SU-DHL-6 (cell line): ENCODE results near the gene IL4I1.

Experiments used
- H2AFZ ChIP-seq: fragments of 200-600 bp; sonication (generic); 2 replicates; pipeline ENCODE4 v1.6.1; 2014; ENCODE audit warnings: low read depth, mild to moderate bottlenecking, moderate library complexity, mixed read lengths, antibody characterized with exemption, low read length; ENCODE audit not compliant: severe bottlenecking
- H3F3A ChIP-seq: fragments of 200-600 bp; shearing (Covaris generic); 2 replicates; pipeline ENCODE4 v1.6.0; 2016; ENCODE audit warnings: antibody characterized with exemption, mild to moderate bottlenecking; ENCODE audit not compliant: insufficient read depth
- H3K27ac ChIP-seq: fragments of 200-600 bp; sonication (generic); 2 replicates; pipeline ENCODE4 v1.5.1; 2016; ENCODE audit warnings: low read depth, mild to moderate bottlenecking, low read length, moderate library complexity, mixed read lengths
- H3K27me3 ChIP-seq: fragments of 200-600 bp; sonication (generic), shearing (Covaris generic); 2 replicates; pipeline ENCODE4 v1.6.0; 2014; ENCODE audit warnings: mild to moderate bottlenecking, low read length
- H3K36me3 ChIP-seq: fragments of 200-600 bp; sonication (generic); 2 replicates; pipeline ENCODE4 v1.6.1; 2014; ENCODE audit warnings: mild to moderate bottlenecking, low read length, mixed read lengths
- H3K4me2 ChIP-seq: fragments of 300-600, 200-600 bp; shearing (Covaris generic), sonication (generic); 2 replicates; pipeline ENCODE4 v1.6.0; 2014; ENCODE audit warnings: low read length, low read depth, mild to moderate bottlenecking; ENCODE audit not compliant: poor library complexity, severe bottlenecking
- H3K4me3 ChIP-seq: fragments of 200-600 bp; sonication (generic); 2 replicates; pipeline ENCODE4 v1.5.1; 2014; ENCODE audit warnings: antibody characterized with exemption, low read length, mild to moderate bottlenecking, mixed read lengths; ENCODE audit not compliant: insufficient read depth, poor library complexity, severe bottlenecking
- H3K79me2 ChIP-seq: fragments of 200-600 bp; sonication (generic); 2 replicates; pipeline ENCODE4 v1.6.1; 2014; ENCODE audit warnings: mild to moderate bottlenecking, low read length, moderate library complexity; ENCODE audit not compliant: insufficient read depth
- H3K9ac ChIP-seq: fragments of 200-600 bp; sonication (generic); 2 replicates; pipeline ENCODE4 v1.7.0; 2014; ENCODE audit warnings: mild to moderate bottlenecking, low read length
- H3K9me2 ChIP-seq: fragments of 200-600 bp; sonication (generic); replicated peaks from 2 replicates; pipeline ENCODE4 v1.6.1; 2014; ENCODE audit warnings: low read length; ENCODE audit not compliant: insufficient read depth
- H3K9me3 ChIP-seq: fragments of 200-600 bp; sonication (generic); 2 replicates; pipeline ENCODE4 v1.6.1; 2014; ENCODE audit warnings: low read length, mixed read lengths; ENCODE audit not compliant: insufficient read depth
- H4K20me1 ChIP-seq: fragments of 200-600 bp; sonication (generic); 2 replicates; pipeline ENCODE4 v1.6.1; 2014; ENCODE audit warnings: low read depth, mild to moderate bottlenecking, antibody characterized with exemption, low read length, moderate library complexity, mixed read lengths
- CTCF ChIP-seq: fragments of 200-600 bp; sonication (generic); IDR thresholded peaks from one replicate; pipeline ENCODE4 v1.5.1; 2017; ENCODE audit warnings: antibody characterized with exemption, mild to moderate bottlenecking, low read length, moderate library complexity; ENCODE audit not compliant: insufficient read depth, poor library complexity, severe bottlenecking
- EZH2phosphoT487 ChIP-seq: fragments of 200-600 bp; sonication (generic), shearing (Covaris generic); conservative IDR thresholded peaks from 2 replicates; pipeline ENCODE4 v1.6.1; 2018; ENCODE audit warnings: mild to moderate bottlenecking, antibody characterized with exemption, low read length, moderate library complexity, mixed read lengths

IL4I1 gene

GRCh38 chr19:49879243-49879963 is 17.3 kb downstream of the IL4I1 start:
- no peaks in the 10 kb centered on the region for H4K20me1 ChIP-seq

GRCh38 chr19:49878744-49879070 is 18.0 kb downstream of the IL4I1 start:
- TF ChIP-seq EZH2phosphoT487 = no peak
- TF ChIP-seq CTCF = no peak
- Histone ChIP-seq H3K4me2 (peak overlapping the region; percentile 67), H3K4me3 (peak overlapping the region; percentile 89), H3F3A (no peaks in the 10 kb centered on the region), H3K27ac (no peak overlapping the region), H3K79me2 (peaks cover 9% of the 10 kb centered on the region; the same call in 1 of the 2 replicates), H3K36me3 (peaks cover 8% of the 10 kb centered on the region; the same call in 1 of the 2 replicates), H2AFZ (no peak overlapping the region), H3K9me3 (no peaks in the 10 kb centered on the region), H4K20me1 (no peaks in the 10 kb centered on the region), H3K9ac (peak overlapping the region; percentile 94), H3K9me2 (no peaks in the 10 kb centered on the region), H3K27me3 (no peaks in the 10 kb centered on the region)

More at GRCh38 chr19:49879243-49879963, 17.3 kb downstream of the IL4I1 start:
- Histone ChIP-seq H3K27me3 (no peaks in the 10 kb centered on the region), H3K79me2 (peaks cover 9% of the 10 kb centered on the region; the same call in 1 of the 2 replicates), H3K4me3 (no peak overlapping the region), H3K9ac (no peak overlapping the region), H3K36me3 (peaks cover 8% of the 10 kb centered on the region; the same call in 1 of the 2 replicates), H3K27ac (no peak overlapping the region), H3K9me2 (no peaks in the 10 kb centered on the region), H3K9me3 (no peaks in the 10 kb centered on the region), H3F3A (no peaks in the 10 kb centered on the region), H3K4me2 (peak overlapping the region; percentile 67), H2AFZ (no peak overlapping the region)
- no peak for TF ChIP-seq CTCF
- no peak for TF ChIP-seq EZH2phosphoT487

GRCh38 chr19:49877879-49878743 is 18.6 kb downstream of the IL4I1 start:
- H4K20me1 ChIP-seq = no peaks in the 10 kb centered on the region
- TF ChIP-seq CTCF = no peak
- TF ChIP-seq EZH2phosphoT487 = no peak
- peak overlapping the region; percentile 79 for H3K27ac ChIP-seq
- no peaks in the 10 kb centered on the region for H3K27me3 ChIP-seq
- peaks cover 9% of the 10 kb centered on the region; the same call in 1 of the 2 replicates for H3K79me2 ChIP-seq
- no peaks in the 10 kb centered on the region for H3K9me2 ChIP-seq
- H3K36me3 ChIP-seq = peaks cover 5% of the 10 kb centered on the region; the same call in 1 of the 2 replicates
- peak overlapping the region; percentile 94 for H3K9ac ChIP-seq
- H2AFZ ChIP-seq = peak overlapping the region; percentile 77
- peak overlapping the region; percentile 89 for H3K4me3 ChIP-seq
- H3K9me3 ChIP-seq = no peaks in the 10 kb centered on the region
- H3K4me2 ChIP-seq = peak overlapping the region; percentile 67
- H3F3A ChIP-seq = no peaks in the 10 kb centered on the region
